Cardiac fibroblast (primary cell): ENCODE results near the gene ACTG2.
"Not testable (repeated sequence)": the region's sequence is repeated elsewhere in the genome, so short reads cannot be mapped to it uniquely, and the experiment has no call there.

ENCODE experiments used
- DNase-seq, 2 donors: peaks; one replicate each; pipeline versions ENCODE4 v3.0.0 to v3.0.0-alpha.2; 2010; ENCODE audit warnings: low read depth in 2 of 2
- H3K4me3 ChIP-seq, 2 donors: replicated peaks in 1 of 2; 1 replicate in 1 of 2; 2 replicates in 1 of 2; pipeline ENCODE4 v1.5.1; 2011; ENCODE audit warnings: low read depth in 2 of 2, low read length in 2 of 2, mild to moderate bottlenecking in 2 of 2, moderate library complexity in 1 of 2
- TF ChIP-seq, protein P1 (sequence below): IDR thresholded peaks from one replicate; pipeline ENCODE4 v1.5.1; 2011; ENCODE audit warnings: low read depth, mild to moderate bottlenecking, low read length, inconsistent platforms

Gene ACTG2

GRCh38 chr2:73897934-73898333 is 5.1 kb downstream of the ACTG2 start:
- TF ChIP-seq, protein P1, sequence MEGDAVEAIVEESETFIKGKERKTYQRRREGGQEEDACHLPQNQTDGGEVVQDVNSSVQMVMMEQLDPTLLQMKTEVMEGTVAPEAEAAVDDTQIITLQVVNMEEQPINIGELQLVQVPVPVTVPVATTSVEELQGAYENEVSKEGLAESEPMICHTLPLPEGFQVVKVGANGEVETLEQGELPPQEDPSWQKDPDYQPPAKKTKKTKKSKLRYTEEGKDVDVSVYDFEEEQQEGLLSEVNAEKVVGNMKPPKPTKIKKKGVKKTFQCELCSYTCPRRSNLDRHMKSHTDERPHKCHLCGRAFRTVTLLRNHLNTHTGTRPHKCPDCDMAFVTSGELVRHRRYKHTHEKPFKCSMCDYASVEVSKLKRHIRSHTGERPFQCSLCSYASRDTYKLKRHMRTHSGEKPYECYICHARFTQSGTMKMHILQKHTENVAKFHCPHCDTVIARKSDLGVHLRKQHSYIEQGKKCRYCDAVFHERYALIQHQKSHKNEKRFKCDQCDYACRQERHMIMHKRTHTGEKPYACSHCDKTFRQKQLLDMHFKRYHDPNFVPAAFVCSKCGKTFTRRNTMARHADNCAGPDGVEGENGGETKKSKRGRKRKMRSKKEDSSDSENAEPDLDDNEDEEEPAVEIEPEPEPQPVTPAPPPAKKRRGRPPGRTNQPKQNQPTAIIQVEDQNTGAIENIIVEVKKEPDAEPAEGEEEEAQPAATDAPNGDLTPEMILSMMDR, result no peak
- H3K4me3 ChIP-seq, result no peak overlapping the region
- DNase-seq, result no peak

DNA sequence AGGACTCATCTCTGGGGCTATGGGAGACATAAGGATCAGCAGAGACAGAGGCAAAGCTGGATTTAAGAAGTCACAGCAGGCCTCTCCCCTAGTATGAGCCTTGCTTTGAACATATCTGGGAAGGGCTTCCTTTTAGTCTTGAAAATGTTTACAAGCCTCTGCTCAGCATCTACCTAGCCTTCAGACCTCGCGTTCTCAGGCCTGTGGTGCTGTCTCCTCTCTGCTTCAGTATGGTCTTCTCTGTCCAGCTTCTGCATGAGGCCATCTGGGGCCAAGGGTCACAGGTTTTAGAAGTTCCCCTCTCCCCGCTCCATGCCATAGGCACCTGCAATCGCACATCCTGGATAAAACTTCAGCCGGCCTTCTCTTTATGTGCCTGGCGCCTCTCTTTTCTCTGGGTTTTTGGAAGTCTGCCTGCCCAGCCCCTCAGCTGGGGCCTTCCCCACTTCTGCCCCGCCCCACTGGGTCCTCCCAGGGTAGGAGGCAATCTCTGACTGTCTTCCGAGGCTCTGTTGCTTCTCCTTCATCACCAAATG is 7.1 kb downstream of the ACTG2 start:
- H3K4me3 ChIP-seq, result no peak overlapping the region
- TF ChIP-seq, protein P1, result no peak

DNA sequence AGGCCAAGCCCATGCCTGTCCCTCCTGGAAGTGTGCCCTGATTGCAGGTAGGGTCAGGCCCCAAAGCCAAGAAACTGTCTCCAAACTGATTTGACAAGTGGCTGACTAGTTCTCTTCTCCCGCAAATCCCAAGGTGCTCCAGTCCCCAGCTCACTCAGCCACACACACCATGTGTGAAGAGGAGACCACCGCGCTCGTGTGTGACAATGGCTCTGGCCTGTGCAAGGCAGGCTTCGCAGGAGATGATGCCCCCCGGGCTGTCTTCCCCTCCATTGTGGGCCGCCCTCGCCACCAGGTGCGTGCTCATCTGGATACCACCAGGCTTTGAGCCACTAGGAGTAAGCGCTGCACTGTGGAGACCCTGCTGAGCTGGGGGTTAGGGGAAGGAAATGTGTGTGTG is 8.3 kb downstream of the ACTG2 start:
- no peak for DNase-seq
- H3K4me3 ChIP-seq, result no peak overlapping the region
- TF ChIP-seq, protein P1, result no peak

More for the DNA sequence above, 7.1 kb downstream of the ACTG2 start:
- DNase-seq, result no peak

DNA sequence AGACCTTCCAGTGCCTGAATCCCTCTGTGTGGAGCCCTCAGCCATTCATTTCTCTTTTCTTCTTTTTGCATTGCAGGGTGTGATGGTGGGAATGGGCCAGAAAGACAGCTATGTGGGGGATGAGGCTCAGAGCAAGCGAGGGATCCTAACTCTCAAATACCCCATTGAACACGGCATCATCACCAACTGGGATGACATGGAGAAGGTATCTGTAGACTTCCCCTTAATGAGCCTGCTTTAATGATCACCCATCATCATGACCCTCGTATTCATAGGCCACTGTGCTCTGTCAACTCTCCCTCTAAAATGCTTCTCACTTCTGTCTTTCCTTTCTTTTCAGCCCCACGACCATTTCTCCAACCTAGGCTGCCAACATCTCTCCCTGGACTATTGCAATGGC is 9.5 kb downstream of the ACTG2 start:
- TF ChIP-seq, protein P1, result no peak
- no peak for DNase-seq

GRCh38 chr2:73903313-73903712 is 10.5 kb downstream of the ACTG2 start:
- no peak overlapping the region for H3K4me3 ChIP-seq
- TF ChIP-seq, protein P1, result no peak

More for the DNA sequence above, 9.5 kb downstream of the ACTG2 start:
- no peak overlapping the region for H3K4me3 ChIP-seq

DNA sequence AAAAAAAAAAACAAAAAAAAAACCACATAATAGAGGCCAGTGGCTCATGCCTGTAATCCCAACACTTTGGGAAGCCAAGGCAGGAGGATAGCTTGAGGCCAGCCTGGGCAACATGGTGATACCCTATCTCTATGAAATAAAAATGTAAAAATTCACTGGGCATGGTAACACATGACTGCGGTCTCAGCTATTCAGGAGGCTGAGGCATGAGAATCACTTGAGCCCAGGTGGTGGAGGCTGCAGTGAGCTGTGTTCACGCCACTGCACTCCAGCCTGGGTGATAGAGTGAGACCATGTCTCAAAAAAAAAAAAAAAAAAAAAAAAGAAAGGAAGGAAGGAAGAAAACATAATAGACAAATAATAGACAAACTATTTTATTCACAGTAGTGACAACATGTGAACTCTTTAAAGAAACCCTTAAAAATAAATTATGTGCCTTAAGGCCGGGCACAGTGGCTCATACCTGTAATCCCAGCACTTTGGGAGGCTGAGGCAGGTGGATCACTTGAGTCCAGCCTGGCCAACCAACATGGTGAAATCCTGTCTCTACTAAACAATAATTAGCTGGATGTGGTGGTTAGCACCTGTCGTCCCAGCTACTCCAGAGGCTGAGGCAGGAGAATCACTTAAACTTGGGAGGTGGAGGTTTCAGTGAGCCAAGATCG is 11.3 kb downstream of the ACTG2 start:
- not testable (repeated sequence) for H3K4me3 ChIP-seq, DNase-seq

More at GRCh38 chr2:73903313-73903712, 10.5 kb downstream of the ACTG2 start:
- no peak for DNase-seq

DNA sequence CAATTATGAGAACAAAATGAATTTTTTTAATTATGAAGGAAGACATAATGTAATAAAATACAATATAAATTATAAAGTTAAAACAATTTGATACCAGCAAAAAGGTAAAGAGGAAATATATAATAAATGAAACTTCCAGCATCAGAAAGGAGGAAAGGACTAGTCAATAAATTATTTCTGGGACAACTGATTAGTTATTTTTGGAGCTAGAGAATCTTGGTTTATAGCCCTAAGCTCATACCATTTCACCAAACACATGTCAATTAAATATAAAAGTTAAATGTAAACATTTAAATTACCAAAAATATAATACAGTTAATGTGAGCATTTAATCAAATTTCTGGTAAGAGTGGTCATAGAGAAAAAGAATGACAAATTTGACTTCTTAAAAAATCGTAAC is 12.1 kb downstream of the ACTG2 start:
- H3K4me3 ChIP-seq, result no peak overlapping the region
- TF ChIP-seq, protein P1, result no peak
- no peak for DNase-seq
